CD4-positive, alpha-beta T cell treated with Interleukin-4 for 1 hour (primary cell): Measurements from ENCODE around the gene SKA2.
"Not testable (repeated sequence)": the region's sequence is repeated elsewhere in the genome, so short reads cannot be mapped to it uniquely, and the experiment has no call there.

Source experiments
- DNase-seq, 2 donors: peaks; one replicate each; pipeline ENCODE4 v3.0.0-alpha.2; 2020 to 2022

SKA2 gene

GRCh38 chr17:59151006-59151405 is 4.0 kb downstream of the SKA2 start:
- no peak for DNase-seq

GRCh38 chr17:59149841-59150511 is 5.0 kb downstream of the SKA2 start:
- no peak for DNase-seq

GRCh38 chr17:59149051-59149450 is 5.9 kb downstream of the SKA2 start:
- DNase-seq: no peak

DNA sequence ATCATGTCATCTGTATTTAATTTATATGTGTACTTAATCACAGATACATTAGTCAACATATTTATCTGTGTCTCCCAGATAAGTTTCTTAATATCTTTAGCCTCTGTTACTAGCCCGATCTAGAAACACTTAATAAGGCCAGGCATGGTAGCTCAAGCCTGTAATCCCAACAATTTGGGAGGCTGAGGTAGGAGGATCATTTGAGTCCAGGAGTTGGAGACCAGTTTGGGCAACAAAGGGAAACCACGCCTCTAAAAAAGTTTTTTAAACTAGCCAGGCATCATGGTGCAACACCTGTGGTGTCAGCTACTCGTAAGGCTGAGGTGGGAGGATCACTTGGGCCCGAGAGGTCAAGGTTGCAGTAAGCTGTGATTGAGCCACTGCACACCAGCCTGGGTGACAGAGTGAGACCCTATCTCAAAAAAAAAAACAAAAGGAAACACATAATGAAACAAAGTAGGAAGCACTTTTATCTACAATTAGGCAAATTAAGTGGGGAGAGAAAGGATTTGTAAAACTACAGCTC is 9.4 kb downstream of the SKA2 start:
- no peak for DNase-seq

- DNase-seq: no peak
Observed at GRCh38 chr17:59141860-59142259, 13.1 kb downstream of the SKA2 start.

DNA sequence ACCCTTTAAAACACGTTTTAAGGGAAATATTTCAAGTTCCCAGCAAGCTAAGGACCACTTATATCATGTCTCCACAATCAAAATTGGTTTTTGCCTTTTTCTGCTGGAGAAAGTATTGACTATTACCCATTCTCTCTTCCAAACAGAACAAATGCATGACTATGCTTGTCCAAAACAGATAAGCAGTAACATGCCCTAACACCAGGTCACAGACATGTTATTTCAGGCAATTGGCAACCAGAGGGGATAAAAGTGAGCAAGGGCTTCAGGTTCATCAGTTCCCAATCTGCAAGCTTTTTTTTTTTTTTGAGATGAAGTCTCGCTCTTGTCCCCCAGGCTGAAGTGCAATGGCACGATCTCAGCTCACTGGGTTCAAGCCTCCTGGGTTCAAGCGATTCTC is 15.0 kb downstream of the SKA2 start:
- no peak for DNase-seq

- DNase-seq: not testable (repeated sequence)
Observed at GRCh38 chr17:59138339-59138738, 16.6 kb downstream of the SKA2 start.

DNA sequence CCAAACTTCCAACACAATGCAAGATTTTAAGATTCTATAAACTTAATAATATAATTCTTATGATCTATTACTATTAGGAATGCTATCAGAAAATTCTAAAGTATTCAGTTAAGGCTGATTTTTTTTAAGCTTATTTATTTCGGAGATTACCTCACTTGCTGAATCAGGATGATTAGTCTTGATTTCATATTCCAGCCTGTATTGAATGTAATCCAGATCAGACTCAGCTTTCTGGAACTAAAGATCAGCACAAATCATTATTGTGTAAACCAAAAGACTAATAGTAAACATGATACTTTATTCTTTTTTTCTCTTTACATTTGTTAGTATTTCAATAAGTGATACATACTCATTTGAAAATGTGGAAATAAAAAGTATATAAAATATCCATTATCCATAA is 23.9 kb downstream of the SKA2 start:
- DNase-seq: no peak

DNA sequence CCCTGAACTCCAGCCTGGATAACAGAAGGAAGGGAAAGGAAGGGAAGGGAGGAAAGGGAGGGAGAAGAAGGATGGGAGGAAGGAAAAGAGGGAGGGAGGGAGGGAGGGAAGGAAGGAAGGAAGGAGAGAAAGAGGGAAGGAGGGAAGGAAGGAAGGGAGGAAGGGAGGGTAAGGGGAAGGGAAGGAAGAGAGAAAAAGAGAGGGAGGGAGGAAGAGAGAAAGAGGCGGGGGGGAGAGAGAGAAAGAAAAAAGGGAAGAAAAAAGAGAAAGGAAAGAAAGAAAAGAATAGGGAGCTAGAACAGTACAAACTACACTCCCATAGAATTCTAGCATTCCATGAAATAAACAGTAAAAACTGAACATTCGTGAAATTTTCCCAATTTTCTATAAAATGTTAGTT is 25.2 kb downstream of the SKA2 start:
- no peak for DNase-seq

- DNase-seq: no peak
Observed at GRCh38 chr17:59126809-59127417, 28.1 kb downstream of the SKA2 start.

DNA sequence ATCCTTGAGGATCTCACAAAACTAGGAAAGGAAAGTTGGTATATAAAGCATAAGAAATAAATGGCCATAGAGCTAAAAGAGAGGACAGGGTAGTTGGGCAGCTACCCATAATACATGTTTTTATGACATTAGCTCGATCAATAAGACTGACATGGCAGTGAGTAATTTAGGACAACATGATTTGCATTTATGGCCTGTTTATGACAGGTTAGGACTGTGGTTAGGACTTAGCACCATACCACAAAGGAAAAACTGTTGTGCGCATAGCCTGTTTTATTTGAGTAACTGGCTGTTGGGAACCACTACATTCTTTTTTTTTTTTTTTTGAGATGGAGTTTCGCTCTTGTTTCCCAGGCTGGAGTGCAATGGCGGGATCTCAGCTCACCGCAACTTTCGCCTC is 30.3 kb downstream of the SKA2 start:
- no peak for DNase-seq

DNA sequence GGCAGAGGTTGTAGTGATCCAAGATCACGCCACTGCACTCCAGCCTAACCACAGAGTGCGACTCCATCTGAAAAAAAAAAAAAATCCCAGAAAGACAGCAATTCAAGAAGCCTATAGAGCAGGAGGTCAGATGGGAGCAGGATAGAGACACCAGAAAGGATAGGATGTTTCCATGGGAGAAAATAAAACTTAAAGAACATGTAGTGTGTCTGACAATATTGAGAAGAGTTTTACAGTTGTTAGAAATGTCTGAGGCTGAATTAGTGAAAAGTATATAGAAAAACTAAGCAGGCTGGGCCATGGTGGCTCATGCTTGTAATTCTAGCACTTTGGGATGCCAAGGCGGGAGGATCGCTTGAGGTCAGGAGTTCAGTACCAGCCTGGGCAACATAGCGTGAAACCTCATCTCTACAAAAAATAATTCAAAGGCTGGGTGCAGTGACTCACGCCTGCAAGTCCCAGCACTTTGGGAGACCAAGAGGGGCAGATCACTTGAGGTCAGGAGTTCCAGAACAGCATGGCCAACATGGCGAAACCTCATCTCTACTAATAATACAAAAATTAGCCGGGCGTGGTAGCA is 33.0 kb downstream of the SKA2 start:
- DNase-seq: no peak

DNA sequence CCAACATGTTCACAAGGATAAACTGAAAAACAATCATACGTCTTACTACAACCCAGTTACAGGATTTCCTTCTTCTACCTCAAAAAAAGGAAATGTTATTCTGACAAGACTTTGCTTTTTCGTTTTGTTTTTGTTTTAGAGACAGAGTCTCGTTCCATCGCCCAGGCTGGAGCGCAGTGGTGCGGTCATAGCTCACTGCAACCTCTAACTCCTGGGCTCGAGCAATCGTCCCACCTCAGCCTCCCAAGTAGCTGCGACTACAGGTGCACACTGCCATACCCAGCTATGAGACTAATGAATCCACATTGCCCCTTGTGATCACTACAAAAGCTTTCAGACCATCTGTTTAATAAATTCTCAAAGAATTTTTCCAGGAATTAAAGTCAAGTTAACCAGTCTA is 39.5 kb downstream of the SKA2 start:
- DNase-seq: no peak

- no peak for DNase-seq
Observed at GRCh38 chr17:59111539-59111938, 43.4 kb downstream of the SKA2 start.

DNA sequence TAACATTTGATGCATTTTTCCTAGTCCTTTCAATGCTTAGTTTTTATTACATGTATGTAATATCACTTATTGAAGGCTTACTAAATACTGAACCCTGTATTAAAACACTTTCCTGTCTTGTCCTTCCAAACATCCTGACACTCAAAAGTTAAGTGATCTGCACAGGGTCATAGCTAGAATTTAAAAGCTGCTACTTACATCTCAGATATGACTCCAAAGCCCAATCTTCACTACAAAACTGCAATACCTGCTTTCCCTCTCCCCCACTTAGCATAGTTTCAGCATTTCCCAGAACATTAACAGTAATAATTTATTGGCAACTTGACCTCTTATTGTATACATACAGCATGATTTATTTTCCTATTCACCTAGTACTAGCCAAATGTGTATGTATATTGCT is 44.0 kb downstream of the SKA2 start:
- no peak for DNase-seq

DNA sequence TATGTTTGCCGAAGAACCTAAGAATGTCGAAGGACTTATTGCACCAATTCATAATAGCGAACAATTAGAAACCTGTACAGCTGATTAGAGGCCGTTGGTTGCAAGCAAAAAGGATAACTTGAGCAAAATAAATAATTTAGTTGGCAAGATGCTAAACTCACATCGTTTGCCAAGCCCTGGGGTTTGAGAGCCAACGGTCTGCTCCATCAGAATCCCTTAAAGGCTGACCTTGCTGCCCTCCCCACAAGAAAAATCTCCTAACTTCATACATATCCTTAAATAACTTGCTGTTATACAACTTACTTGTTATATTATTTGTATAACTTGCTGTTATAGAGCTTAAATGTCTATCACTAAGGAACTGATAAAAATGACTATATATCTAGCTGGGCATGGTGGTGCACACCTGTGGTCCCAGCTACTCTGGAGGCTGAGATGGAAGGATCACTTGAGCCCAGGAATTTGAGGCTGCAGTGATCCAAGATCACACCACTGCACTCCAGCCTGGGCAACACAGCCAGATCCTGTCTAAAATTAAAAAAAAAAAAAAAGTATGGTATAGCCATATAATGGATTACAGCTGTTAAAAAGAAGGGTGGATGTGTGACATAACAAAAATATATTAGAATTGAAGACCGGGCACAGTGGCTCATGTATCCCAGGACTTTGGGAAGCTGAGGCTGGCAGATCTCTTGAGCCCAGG is 46.4 kb downstream of the SKA2 start:
- DNase-seq: no peak

DNA sequence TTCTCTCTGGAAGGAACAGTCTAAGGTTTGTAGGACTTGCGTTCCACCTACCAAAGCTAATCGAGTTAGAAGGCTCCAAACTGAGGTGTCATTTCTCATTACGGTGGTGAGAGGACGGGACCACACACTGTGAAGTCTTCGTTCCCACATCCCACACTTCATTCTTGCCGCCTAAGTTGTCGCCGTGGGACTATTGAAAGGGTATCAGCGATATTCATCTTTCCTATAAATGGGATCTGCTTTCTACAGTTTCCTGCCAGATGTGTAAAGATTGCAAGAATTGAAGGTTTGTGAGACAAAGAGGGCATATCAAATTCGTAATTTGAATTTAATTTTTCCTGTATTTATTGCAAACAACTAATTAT is 47.7 kb downstream of the SKA2 start:
- DNase-seq: no peak

- peak; percentile 99 for DNase-seq
Observed at GRCh38 chr17:59106463-59107305, 48.3 kb downstream of the SKA2 start, which contains the start of gene TRIM37. Gene TRIM37, minus strand, starts transcription at chr17:59106880. Its CDS starts 419 bp downstream, at chr17:59106461.

DNA sequence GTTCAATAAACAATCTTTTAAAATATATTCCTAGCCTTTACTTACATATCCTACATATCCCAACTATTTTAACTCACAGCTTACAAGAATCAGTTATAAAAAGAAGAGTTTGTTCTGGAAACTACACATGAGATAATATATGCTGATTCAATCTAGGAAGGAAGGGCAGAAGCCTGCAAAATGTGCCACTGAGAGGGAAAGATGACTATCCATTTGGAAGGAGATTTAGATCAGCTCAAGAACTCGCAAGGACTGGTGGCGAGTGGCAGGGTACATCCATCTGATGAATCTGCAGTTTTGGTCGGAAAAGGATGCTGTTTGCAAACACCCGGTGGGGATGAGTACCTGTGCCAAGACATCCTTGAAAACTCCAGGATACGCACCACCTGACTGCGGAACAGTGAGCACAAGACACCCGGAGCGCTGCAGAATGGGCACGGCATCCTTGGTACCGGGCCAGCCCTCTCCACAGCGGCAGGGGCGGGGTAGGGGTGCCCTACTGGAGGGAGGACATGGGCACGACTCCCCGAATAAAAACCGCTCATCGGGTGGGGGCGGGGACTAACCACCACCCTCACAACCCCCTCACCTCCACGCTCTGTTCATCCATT is 49.0 kb downstream of the SKA2 start:
- peak; percentile 74 to 81 for DNase-seq

GRCh38 chr17:59101178-59101577 is 53.8 kb downstream of the SKA2 start:
- DNase-seq: no peak

- no peak for DNase-seq
Observed at GRCh38 chr17:59097876-59098275, 57.1 kb downstream of the SKA2 start.

DNA sequence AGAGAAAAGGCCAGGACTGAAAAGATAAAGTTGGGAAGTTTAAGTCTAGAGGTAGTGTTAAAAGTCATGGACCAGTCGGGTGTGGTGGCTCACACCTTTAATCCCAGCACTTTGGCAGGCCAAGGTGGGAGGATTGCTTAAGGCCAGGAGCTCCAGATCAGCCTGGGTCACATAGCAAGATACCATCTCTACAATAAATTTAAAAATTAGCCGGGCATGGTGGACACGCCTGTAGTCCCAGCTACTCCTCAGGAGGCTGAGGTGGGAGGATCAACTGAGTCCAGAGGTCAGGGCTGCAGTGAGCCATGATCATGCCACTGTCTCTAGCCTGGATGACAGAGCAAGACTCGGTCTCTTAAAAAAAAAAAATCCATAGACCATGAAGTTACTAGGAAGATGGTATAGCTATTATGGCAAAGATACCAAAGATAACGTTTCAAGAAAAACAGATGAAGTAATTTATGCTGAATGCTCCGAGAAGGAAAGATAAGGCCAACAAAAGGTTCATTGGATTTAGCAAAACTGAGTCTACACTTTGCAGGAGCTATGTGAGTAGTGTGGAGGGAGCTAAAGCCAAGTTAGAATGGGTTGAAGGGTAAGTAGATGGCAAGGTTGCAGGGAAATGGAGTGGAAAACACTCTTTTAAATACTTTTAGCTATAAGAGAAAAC is 60.0 kb downstream of the SKA2 start:
- DNase-seq: no peak
